H9 (cell line): ENCODE measurements around the gene CREG2. TPM values are rescaled to one million over a fixed set of nuclear protein-coding genes. Genes with fewer than 3 reads are reported as not detected.

ENCODE experiments used
- DNase-seq: peaks from one replicate; pipeline ENCODE4 v3.0.0-alpha.2; 2017
- H2AFZ ChIP-seq: one replicate; pipeline ENCODE4 v1.6.1; 2013; ENCODE audit warnings: mild to moderate bottlenecking, low read length, control low read depth, moderate library complexity
- H2AK5ac ChIP-seq: 2 replicates; pipeline ENCODE4 v1.6.1; 2013; ENCODE audit warnings: low read length, control low read depth, mixed read lengths; ENCODE audit not compliant: insufficient read length
- H2BK120ac ChIP-seq: one replicate; pipeline ENCODE4 v1.6.1; 2013; ENCODE audit warnings: low read depth, mild to moderate bottlenecking, low read length, control low read depth, inconsistent platforms; ENCODE audit not compliant: poor library complexity, severe bottlenecking
- H2BK12ac ChIP-seq: 2 replicates; pipeline ENCODE4 v1.6.1; 2013; ENCODE audit warnings: low read length, control low read depth, mixed read lengths, low read depth; ENCODE audit not compliant: insufficient read length
- H2BK15ac ChIP-seq: 2 replicates; pipeline ENCODE4 v1.6.1; 2013; ENCODE audit warnings: low read depth, low read length, control low read depth
- H2BK20ac ChIP-seq: one replicate; pipeline ENCODE4 v1.6.1; 2013; ENCODE audit warnings: low read depth, mild to moderate bottlenecking, low read length, control low read depth, inconsistent platforms; ENCODE audit not compliant: poor library complexity, severe bottlenecking
- H2BK5ac ChIP-seq: 2 replicates; pipeline ENCODE4 v1.6.1; 2013; ENCODE audit warnings: low read length, control low read depth, mixed read lengths; ENCODE audit not compliant: insufficient read length
- H3K14ac ChIP-seq: 2 replicates; pipeline ENCODE4 v1.6.1; 2013; ENCODE audit warnings: low read length, control low read depth; ENCODE audit not compliant: insufficient read depth
- H3K18ac ChIP-seq: 2 replicates; pipeline ENCODE4 v1.6.1; 2013; ENCODE audit warnings: low read depth, mild to moderate bottlenecking, mixed read lengths, low read length, control low read depth; ENCODE audit not compliant: insufficient read length
- H3K23ac ChIP-seq: 2 replicates; pipeline ENCODE4 v1.6.1; 2013; ENCODE audit warnings: low read length, control low read depth, mixed read lengths, low read depth; ENCODE audit not compliant: insufficient read length
- H3K23me2 ChIP-seq: 2 replicates; pipeline ENCODE4 v1.6.1; 2013; ENCODE audit warnings: low read depth, mild to moderate bottlenecking, mixed read lengths, low read length, control low read depth; ENCODE audit not compliant: insufficient read length, poor library complexity, severe bottlenecking
- H3K27ac ChIP-seq: 2 replicates; pipeline ENCODE4 v1.5.1; 2013; ENCODE audit warnings: low read length, control low read depth, mixed read lengths, low read depth; ENCODE audit not compliant: insufficient read length
- H3K27me3 ChIP-seq: 2 replicates; pipeline ENCODE4 v1.6.1; 2013; ENCODE audit warnings: low read length, control low read depth, inconsistent platforms; ENCODE audit not compliant: insufficient read depth
- H3K4ac ChIP-seq: 2 replicates; pipeline ENCODE4 v1.6.1; 2013; ENCODE audit warnings: low read depth, mild to moderate bottlenecking, control low read depth, inconsistent platforms, low read length, moderate library complexity
- H3K4me1 ChIP-seq: 2 replicates; pipeline ENCODE4 v1.6.1; 2013; ENCODE audit warnings: low read length, control low read depth, inconsistent platforms; ENCODE audit not compliant: insufficient read depth
- H3K4me2 ChIP-seq: 2 replicates; pipeline ENCODE4 v1.6.1; 2013; ENCODE audit warnings: low read length, control low read depth, mixed read lengths; ENCODE audit not compliant: insufficient read length, insufficient read depth
- H3K56ac ChIP-seq: 2 replicates; pipeline ENCODE4 v1.6.1; 2013; ENCODE audit warnings: low read depth, mild to moderate bottlenecking, mixed read lengths, low read length, control low read depth; ENCODE audit not compliant: insufficient read length
- H3K79me1 ChIP-seq: 2 replicates; pipeline ENCODE4 v1.6.1; 2013; ENCODE audit warnings: low read depth, mild to moderate bottlenecking, moderate library complexity, low read length, control low read depth, inconsistent platforms; ENCODE audit not compliant: insufficient read depth, poor library complexity, severe bottlenecking
- H3K79me2 ChIP-seq: 2 replicates; pipeline ENCODE4 v1.6.1; 2013; ENCODE audit warnings: low read length, control low read depth, inconsistent platforms; ENCODE audit not compliant: insufficient read depth
- H3K9ac ChIP-seq: 2 replicates; pipeline ENCODE4 v1.6.1; 2013; ENCODE audit warnings: low read length, control low read depth, mixed read lengths; ENCODE audit not compliant: insufficient read length; ENCODE audit errors: extremely low read depth
- H3K9me3 ChIP-seq: one replicate; pipeline ENCODE4 v1.6.1; 2013; ENCODE audit warnings: low read depth, low read length, inconsistent platforms; ENCODE audit not compliant: control insufficient read depth
- H3T11ph ChIP-seq: one replicate; pipeline ENCODE4 v1.6.1; 2013; ENCODE audit warnings: mild to moderate bottlenecking, low read length, control low read depth, inconsistent platforms
- H4K20me1 ChIP-seq: one replicate; pipeline ENCODE4 v1.6.1; 2013; ENCODE audit not compliant: control insufficient read depth, insufficient read length, insufficient read depth
- H4K5ac ChIP-seq: 2 replicates; pipeline ENCODE4 v1.6.1; 2013; ENCODE audit warnings: low read depth, mild to moderate bottlenecking, mixed read lengths, low read length, control low read depth; ENCODE audit not compliant: insufficient read length
- H4K8ac ChIP-seq: replicated peaks from 2 replicates; pipeline ENCODE4 v1.6.1; 2013; ENCODE audit warnings: low read length, control low read depth, mixed read lengths, low read depth; ENCODE audit not compliant: insufficient read length
- H4K91ac ChIP-seq: 2 replicates; pipeline ENCODE4 v1.6.1; 2013; ENCODE audit warnings: low read depth, mild to moderate bottlenecking, moderate library complexity, mixed read lengths, low read length, control low read depth; ENCODE audit not compliant: insufficient read length
- H3K27ac Mint-ChIP-seq, 3 experiments: 2 replicates in 2 of 3; 3 replicates in 1 of 3; pipeline ENCODE4 v1.8.0; 2020 to 2021; ENCODE audit warnings: mixed read lengths in 3 of 3, mild to moderate bottlenecking in 1 of 3, moderate library complexity in 1 of 3
- H3K27me3 Mint-ChIP-seq: 2 replicates; pipeline ENCODE4 v1.8.0; 2021; ENCODE audit warnings: low read depth, mild to moderate bottlenecking, moderate library complexity, mixed read lengths
- H3K36me3 Mint-ChIP-seq, 3 experiments: 2 replicates in 2 of 3; 3 replicates in 1 of 3; pipeline ENCODE4 v1.8.0; 2020 to 2021; ENCODE audit warnings: low read depth in 3 of 3, mixed read lengths in 3 of 3; ENCODE audit not compliant: insufficient read depth in 1 of 3
- H3K4me1 Mint-ChIP-seq, 2 experiments: 2 replicates each; pipeline ENCODE4 v1.8.0; 2020; ENCODE audit warnings: mixed read lengths in 2 of 2
- H3K4me3 Mint-ChIP-seq, 2 experiments: 2 replicates in 1 of 2; 3 replicates in 1 of 2; pipeline ENCODE4 v1.8.0; 2020 to 2021; ENCODE audit warnings: mild to moderate bottlenecking in 2 of 2, mixed read lengths in 2 of 2, moderate library complexity in 1 of 2
- H3K9me3 Mint-ChIP-seq, 2 experiments: 2 replicates in 1 of 2; 3 replicates in 1 of 2; pipeline ENCODE4 v1.8.0; 2020; ENCODE audit warnings: mild to moderate bottlenecking in 2 of 2, mixed read lengths in 2 of 2, moderate library complexity in 1 of 2
- CTCF ChIP-seq: fragments of 200-600 bp; sonication (generic); conservative IDR thresholded peaks from 3 replicates; pipeline ENCODE4 v1.8.0; 2021; ENCODE audit warnings: antibody characterized with exemption, mild to moderate bottlenecking
- WGBS: extraction: QIAGEN DNeasy Blood & Tissue Kit; methylation state at CpG from one replicate; pipeline ENCODE4 v1.1.7; 2013; ENCODE audit warnings: missing lambda C conversion rate, low lambda C conversion rate, mixed read lengths; ENCODE audit not compliant: insufficient read length; ENCODE audit errors: extremely low coverage; 5-methylcytosine and 5-hydroxymethylcytosine counted together
- total RNA-seq: library from RNA; stranded (reverse); gene quantifications from 2 replicates; pipeline ENCODE4 v1.2.1, GENCODE V29; 2021

Gene CREG2
- total RNA-seq, 1 experiment from 2014 or later = 0.77 TPM

DNA sequence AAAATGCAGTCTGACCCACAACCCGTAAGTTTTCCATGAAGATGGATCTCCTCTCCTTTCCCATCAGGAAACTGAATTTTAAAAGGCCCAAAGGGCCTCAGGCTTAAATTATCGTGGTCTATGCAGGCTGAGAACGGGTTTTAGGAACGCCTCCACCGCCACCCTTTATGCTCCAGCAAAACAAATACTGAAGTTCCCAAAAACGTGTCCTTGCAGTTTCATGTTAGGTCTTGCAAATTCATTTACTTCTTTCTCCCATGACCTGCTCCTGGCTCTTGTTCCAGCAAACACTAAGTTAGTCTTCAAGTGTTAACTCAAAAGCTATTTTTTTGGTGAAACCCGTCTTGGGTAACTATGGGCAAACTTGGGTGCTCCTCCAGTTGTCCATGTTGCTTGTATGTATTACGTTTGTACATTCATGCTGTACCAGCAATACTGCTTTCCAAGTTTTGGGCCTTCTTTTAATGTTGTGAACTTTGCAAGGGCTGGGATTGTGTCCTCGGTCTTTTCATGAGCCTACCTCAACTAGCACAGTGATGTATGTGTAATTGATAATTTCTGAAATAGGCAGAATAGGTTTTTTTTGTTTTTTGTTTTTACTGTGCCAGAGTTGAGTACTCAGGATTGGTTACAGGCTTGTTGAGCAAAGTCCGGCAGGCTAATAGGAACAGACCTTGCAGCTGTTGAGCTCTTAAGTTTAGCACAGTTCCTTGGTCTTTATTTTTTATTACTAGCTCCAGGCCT is 77.0 kb downstream of the CREG2 start:
- Histone ChIP-seq H4K20me1 (no peaks in the 10 kb centered on the region), H4K91ac (no peak overlapping the region), H3K4me1 (peaks cover 7% of the 10 kb centered on the region; the same call in 1 of the 2 replicates), H2BK15ac (no peak overlapping the region), H2BK20ac (no peak overlapping the region), H3K27ac (no peak overlapping the region), H3K18ac (no peak overlapping the region), H2BK120ac (no peak overlapping the region), H2BK5ac (no peak overlapping the region), H3K79me2 (peaks cover 22% of the 10 kb centered on the region), H3K27me3 (no peaks in the 10 kb centered on the region), H3K56ac (no peak overlapping the region), H4K8ac (no peak overlapping the region), H3T11ph (no peak overlapping the region), H3K9me3 (no peaks in the 10 kb centered on the region), H3K23ac (no peak overlapping the region), H3K79me1 (peaks cover 9% of the 10 kb centered on the region), H3K14ac (no peak overlapping the region), H3K4me2 (no peak overlapping the region), H2AFZ (no peak overlapping the region), H3K23me2 (peaks cover 17% of the 10 kb centered on the region), H2AK5ac (no peak overlapping the region), H2BK12ac (no peak overlapping the region), H3K9ac (no peak overlapping the region), H4K5ac (no peak overlapping the region), H3K4ac (no peak overlapping the region)
- Mint-ChIP-seq H3K27ac (no peak overlapping the region; a peak in 1 of 7 replicates), H3K4me1 (peaks cover 27 to 30% of the 10 kb centered on the region in 2 experiments), H3K4me3 (peak overlapping the region in 1 of 2 experiments; percentile 43; a peak in 2 of 5 replicates), H3K9me3 (no peaks in the 10 kb centered on the region), H3K27me3 (peaks cover 7% of the 10 kb centered on the region; the same call in 1 of the 2 replicates), H3K36me3 (peaks cover 0 to 5% (median 2%) of the 10 kb centered on the region in 3 experiments; a peak in 3 of 7 replicates)
- DNase-seq = no peak
- WGBS = no CpG with 5 or more reads among the region's 10 CpGs
- TF ChIP-seq CTCF = no peak
